NB4 (cell line): ENCODE measurements around the gene MAPRE2.

Experiments
- DNase-seq: peaks from one replicate; pipeline ENCODE4 v3.0.0; 2010; ENCODE audit warnings: low read depth
- H3K4me3 ChIP-seq: one replicate; pipeline ENCODE4 v1.5.1; 2011; ENCODE audit warnings: mild to moderate bottlenecking, low read depth, low read length, moderate library complexity
- CTCF ChIP-seq: IDR thresholded peaks from one replicate; pipeline ENCODE4 v1.5.1; 2012; ENCODE audit warnings: low read depth, low read length
- MAX ChIP-seq: IDR thresholded peaks from 2 replicates; pipeline ENCODE4 v1.6.1; 2011; ENCODE audit warnings: low read depth, low read length
- MYC ChIP-seq: IDR thresholded peaks from 2 replicates; pipeline ENCODE4 v1.6.1; 2011; ENCODE audit warnings: low read depth, low read length
- POLR2A ChIP-seq: IDR thresholded peaks from 2 replicates; pipeline ENCODE4 v1.6.1; 2011; ENCODE audit warnings: mild to moderate bottlenecking; ENCODE audit not compliant: insufficient read length; ENCODE audit errors: extremely low read depth

MAPRE2 gene

GRCh38 chr18:35139517-35139916 is 98.3 kb downstream of the MAPRE2 start:
- TF ChIP-seq POLR2A (no peak), MAX (no peak), MYC (no peak), CTCF (no peak)
- no peak overlapping the region for H3K4me3 ChIP-seq
- no peak for DNase-seq

- no peak for DNase-seq
- H3K4me3 ChIP-seq = no peak overlapping the region
- TF ChIP-seq POLR2A (no peak), MYC (no peak), MAX (no peak), CTCF (no peak)
These were observed 99.9 kb downstream of the MAPRE2 start for GRCh38 chr18:35141077-35141476.

- TF ChIP-seq MYC = no peak
- no peak for TF ChIP-seq POLR2A
- no peak for TF ChIP-seq CTCF
- no peak for TF ChIP-seq MAX
- DNase-seq = no peak
- no peak overlapping the region for H3K4me3 ChIP-seq
These were observed 100.5 kb downstream of the MAPRE2 start for GRCh38 chr18:35141567-35142274.

GRCh38 chr18:35142275-35142615 is 101.0 kb downstream of the MAPRE2 start:
- DNase-seq = no peak
- no peak for TF ChIP-seq POLR2A
- no peak for TF ChIP-seq CTCF
- TF ChIP-seq MYC = no peak
- TF ChIP-seq MAX = no peak

GRCh38 chr18:35143622-35144596 is 102.7 kb downstream of the MAPRE2 start:
- TF ChIP-seq MAX (no peak), CTCF (peak; percentile 67)

More at GRCh38 chr18:35142275-35142615, 101.0 kb downstream of the MAPRE2 start:
- H3K4me3 ChIP-seq = no peak overlapping the region

More at GRCh38 chr18:35143622-35144596, 102.7 kb downstream of the MAPRE2 start:
- peak; percentile 63 for DNase-seq
- H3K4me3 ChIP-seq = no peak overlapping the region
